Inflammatory macrophage treated with lipopolysaccharide for 1 hour (primary cell): Measurements from ENCODE around the gene DUS4L.
A peak's percentile ranks its signal among the peaks of the same experiment; 100 is the strongest.
"Not testable (repeated sequence)": the region's sequence is repeated elsewhere in the genome, so short reads cannot be mapped to it uniquely, and the experiment has no call there.

Experiments used
- DNase-seq, 2 donors: peaks; one replicate each; pipeline ENCODE4 v3.0.0-alpha.2; 2020 to 2022

DUS4L gene

DNA sequence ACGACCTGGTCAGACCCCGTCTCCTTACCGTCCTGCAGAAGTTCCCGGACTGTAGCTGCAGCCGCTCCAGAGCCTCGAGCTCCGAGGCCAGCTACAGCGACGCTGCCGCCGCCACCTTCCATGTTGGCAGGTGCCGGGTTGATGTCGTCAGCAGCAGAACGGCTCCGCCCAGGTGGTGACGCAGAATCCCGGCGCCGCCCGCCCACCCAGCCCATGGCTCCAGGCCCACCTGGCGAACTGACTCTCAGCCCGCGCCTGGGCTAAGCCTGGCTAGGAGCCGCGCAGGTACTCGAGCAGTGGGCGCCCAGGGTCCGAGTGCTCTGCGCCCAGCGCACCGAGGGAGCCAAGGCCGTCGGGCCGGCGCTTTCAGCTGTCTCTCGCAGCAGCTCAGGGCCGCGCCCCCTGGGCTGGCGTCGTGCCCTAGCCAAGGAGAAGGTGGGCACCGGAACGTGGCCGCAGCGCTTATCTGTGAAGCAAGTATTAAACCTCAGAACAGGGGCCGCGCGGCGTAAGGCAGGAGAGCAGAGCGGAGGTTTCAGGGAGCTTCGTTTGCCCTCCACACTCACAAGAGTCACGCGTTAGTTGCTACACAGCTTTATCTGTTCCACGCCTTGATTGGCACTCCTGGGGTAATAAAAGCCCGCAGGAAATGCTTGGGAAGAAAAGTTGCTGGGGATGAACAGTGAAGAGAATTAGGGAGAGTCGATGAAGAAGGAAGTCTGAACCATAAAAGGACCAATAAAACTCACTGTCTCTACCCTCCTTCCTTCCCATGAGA is at the start of gene DUS4L, which contains the start of gene COG5:
DUS4L (plus strand) TSS at position 197 of the 778 bp plus-strand sequence. CDS start 3,100 bp downstream, outside the sequence.
COG5 (minus strand) TSS at position 146 of the 778 bp plus-strand sequence; CDS start at position 122, 24 bp downstream.
- DNase-seq = peak; percentile 66 to 84

DNA sequence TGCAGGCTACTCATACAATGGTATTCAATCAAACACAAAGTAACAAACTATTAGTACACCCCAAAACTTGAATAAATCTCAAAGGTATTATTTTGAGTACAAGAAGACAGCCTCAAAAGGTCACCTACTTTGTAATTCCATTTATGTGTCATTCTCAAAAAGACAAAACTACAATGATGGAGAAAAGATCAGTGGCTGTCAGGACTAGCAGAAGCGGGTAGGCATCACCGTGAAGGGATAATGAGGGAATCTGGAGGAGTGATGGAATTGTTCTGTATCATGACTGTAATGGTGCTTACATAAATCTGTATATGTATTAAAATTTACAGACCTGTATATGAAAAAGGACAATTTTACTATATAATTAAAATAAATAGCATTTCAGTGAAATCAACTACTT is 37.1 kb upstream of the DUS4L start:
- no peak for DNase-seq

GRCh38 chr7:107527196-107527595 is 36.6 kb upstream of the DUS4L start:
- no peak for DNase-seq

GRCh38 chr7:107528461-107528860 is 35.3 kb upstream of the DUS4L start:
- no peak for DNase-seq

GRCh38 chr7:107530751-107531150 is 33.0 kb upstream of the DUS4L start:
- peak in 1 of 2 donors; percentile 6 for DNase-seq

DNA sequence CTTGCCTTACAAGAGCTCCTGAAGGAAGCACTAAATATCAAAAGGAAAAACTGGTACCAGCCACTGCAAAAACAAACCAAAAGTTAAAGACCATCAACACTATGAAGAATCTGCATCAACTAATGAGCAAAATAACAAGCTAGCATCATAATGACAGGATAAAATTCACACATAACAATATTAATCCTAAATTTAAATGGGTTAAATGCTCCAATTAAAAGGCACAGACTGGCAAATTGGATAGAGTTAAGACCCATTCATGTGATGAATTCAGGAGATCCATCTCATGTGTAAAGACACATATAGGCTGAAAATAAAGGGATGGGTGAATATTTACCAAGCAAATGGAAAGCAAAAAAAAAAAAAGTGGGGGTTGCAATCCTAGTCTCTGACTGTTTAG is 29.6 kb upstream of the DUS4L start:
- no peak for DNase-seq

DNA sequence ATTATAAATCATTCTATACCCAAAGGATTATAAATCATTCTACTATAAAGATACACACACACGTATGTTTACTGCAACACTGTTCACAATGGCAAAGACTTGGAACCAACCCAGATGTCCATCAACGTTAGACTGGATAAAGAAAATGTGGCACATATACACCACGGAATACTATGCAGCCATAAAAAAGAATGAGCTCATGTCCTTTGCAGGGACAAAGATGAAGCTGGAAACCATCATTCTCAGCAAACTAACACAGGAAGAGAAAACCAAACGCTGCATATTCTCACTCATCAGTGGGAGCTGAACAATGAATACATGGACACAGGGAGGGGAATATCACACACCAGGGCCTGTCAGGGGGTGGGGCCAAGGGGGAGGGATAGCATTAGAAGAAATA is 26.5 kb upstream of the DUS4L start:
- DNase-seq = not testable (repeated sequence)

- no peak for DNase-seq
Observed at GRCh38 chr7:107538001-107538400, 25.8 kb upstream of the DUS4L start.

GRCh38 chr7:107543338-107543993 is 20.3 kb upstream of the DUS4L start:
- no peak for DNase-seq

DNA sequence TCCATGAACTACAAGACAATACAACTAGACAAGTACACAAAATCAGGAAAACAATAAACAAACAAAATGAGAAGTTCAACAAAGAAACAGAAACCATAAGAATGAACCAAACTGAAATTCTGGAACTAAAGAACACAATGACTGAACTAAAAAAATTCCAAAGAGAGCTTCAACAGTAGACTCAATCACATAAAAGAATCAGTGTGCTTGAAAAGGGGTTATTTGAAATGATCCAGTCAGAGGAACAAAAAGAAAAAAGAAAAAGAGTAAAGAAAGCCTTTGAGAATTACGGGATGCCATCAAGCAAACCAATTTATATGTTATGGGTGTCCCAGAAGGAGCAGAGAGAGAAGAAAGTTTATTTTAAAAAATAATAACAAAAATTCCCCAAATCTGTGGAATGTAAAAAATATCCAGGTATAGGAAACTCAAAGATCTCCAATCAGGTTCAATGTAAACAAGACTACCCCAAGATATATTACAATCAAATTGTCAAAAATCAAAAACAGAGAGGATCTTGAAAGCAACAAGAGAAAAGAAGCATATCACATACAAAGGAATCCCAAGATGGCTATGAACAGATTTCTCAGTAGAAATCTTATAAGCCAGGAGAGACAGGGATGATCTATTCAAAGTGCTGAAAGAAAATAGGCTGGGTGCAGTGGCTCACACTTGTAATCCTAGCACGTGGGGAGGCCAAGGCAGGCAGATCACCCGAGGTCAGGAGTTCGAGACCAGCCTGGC is 18.8 kb upstream of the DUS4L start:
- DNase-seq = no peak

DNA sequence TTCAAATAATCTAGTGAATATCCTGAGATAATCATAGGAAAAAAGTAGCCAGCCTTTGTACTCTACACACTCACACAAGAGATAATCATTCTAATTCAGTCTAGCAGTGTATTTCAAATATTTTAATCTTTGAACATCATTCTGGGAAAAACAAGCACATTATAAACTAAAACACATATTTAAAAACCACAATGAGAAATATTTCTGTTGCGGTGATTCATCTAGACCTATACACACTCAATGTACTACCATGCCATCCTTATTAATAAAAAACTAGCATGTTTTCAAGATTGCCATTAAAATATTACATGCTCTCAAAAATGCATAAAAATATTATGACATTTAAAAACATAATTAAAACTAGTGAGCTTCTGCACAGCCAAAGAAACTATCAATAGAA is 11.8 kb upstream of the DUS4L start:
- DNase-seq = no peak

DNA sequence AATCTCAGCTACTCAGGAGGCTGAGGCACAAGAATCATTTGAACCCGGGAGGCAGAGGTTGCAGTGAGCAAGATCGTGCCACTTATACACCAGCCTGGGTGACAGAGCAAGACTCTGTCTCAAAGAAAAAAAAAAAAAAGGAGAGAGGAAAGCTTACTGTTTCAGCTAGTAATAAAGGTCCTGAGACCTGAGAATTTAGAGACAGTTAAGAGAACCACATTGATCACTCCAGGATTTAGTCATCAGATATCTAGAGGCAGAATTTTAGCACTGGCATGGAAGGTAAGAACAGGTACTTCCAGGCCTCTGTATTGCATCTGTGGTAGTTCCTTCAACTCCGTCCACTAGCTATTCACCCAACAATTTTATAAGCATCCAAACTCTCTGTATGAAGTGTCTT is 7.9 kb upstream of the DUS4L start:
- DNase-seq = no peak

GRCh38 chr7:107559864-107560263 is 3.9 kb upstream of the DUS4L start:
- DNase-seq = no peak

- peak; percentile 20 to 28 for DNase-seq
Observed at GRCh38 chr7:107560898-107561516, 2.8 kb upstream of the DUS4L start.

GRCh38 chr7:107563081-107563774 is 543 bp upstream of the DUS4L start:
- DNase-seq = peak; percentile 13 to 26

DNA sequence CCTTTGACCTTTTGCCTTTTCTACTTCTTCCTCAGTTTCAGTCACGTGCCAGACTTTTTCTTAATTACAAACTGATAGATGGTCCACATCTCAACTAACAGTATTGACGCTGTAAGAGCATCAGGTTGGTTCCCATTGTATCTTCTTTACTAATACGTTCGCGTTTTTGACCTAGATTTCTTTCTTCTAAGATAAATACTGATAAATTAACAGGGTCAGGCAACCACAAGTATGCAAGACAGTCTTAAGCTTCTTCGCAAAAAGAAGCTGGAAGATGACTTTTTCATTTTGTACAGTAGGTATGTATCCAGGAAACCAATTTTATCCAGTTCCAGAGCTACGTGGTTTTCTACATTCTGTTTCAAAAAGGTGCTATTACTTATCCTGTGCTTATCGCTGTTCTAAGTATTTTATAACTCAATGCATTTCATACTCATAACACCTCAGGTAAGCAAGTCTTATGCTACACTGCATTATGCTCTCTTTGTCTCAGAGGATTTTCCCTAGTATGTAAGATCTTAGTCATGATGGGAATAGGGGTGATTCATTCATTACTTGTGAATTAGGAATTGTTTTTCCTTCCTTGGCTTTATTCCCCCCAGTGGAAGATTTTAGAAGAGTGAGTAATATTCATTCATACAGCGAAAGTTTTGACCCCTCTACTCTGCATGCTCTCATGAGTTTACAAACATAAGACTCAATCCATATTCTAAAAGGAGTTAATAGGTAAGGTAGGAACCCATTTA is 955 bp downstream of the DUS4L start:
- peak in 1 of 2 donors; percentile 7 for DNase-seq

GRCh38 chr7:107570298-107570697 is 6.5 kb downstream of the DUS4L start:
- DNase-seq = no peak

DNA sequence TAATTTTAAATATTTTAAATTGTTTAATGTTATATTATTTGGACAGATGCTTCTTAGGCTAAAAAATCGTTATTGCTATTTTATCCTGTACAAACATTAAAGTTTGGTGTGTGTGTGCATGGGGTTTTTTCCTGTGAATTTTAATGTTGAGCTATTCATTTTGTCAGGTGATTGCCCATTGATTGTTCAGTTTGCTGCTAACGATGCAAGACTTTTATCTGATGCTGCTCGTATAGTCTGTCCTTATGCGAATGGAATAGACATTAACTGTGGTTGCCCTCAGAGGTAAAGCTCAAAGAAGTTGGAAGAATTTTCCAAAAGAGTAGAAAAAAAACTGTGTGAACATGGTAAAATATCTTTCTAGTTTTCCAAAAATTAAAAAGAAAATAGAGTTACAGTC is 9.8 kb downstream of the DUS4L start:
- DNase-seq = no peak

DNA sequence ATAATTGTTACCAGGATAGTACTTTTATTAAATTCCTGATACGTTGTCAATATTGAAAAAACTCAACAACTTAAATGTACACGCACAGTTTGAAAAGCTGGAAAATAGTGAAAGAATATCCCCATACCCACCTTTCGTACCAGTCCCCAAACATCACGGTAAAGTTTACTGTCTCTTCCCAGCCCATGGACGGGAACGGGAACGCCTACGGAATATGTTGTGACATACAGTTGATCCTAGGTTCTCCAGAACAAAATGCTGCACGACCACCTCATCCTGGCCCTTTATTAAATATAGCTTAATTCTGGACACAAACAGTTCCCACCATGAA is 15.7 kb downstream of the DUS4L start:
- peak; percentile 19 to 38 for DNase-seq

DNA sequence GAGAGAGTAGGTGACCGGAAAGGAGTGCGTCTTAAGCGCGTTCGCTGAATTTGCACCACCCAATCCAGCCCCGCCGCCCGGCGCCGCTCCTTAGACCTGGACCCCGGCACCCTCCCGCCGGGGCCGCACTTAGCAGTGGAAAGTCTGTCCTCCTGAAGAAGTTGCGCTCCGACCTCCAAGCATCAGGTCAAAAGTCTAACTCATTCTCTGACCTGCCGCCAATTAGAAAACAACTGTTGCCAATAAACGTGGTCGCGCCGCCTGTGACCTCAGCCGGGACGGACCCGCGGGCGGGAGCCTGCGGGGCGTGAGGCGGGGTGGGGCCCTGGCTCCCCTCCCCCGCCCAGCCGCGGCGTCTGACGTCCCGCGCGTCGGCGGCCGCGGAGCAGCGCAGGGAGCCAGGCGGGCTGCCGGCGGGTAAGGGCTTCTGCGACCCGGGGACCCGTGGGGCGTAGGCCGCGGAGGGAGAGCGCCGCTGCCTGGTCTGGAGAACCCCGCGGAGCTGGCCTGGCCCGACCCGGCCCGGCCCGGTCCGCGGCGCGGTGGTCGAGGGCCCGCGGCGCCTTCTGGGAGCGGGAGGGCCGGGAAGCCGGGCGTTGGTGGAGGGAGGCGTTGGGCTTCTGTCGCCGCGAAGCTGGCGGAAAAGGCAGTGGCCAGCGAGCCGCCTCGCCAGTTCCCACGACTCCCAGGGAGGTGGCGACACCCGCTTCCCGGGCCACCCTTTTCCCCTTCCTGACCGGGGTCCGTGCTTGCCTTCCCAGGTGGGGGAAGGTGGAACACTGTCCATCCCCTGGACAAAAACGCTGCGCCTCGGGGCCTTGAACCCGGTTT is 16.3 kb downstream of the DUS4L start, which contains the start of gene BCAP29:
BCAP29 (plus strand) TSS at position 362 of the 831 bp plus-strand sequence. CDS start 527 bp downstream, outside the sequence.
- DNase-seq = peak; percentile 69 to 77
